ENCODE measurements around the gene ACOT13.
"Not testable (repeated sequence)": the region's sequence is repeated elsewhere in the genome, so short reads cannot be mapped to it uniquely, and the experiment has no call there.

ACOT13 gene

DNA sequence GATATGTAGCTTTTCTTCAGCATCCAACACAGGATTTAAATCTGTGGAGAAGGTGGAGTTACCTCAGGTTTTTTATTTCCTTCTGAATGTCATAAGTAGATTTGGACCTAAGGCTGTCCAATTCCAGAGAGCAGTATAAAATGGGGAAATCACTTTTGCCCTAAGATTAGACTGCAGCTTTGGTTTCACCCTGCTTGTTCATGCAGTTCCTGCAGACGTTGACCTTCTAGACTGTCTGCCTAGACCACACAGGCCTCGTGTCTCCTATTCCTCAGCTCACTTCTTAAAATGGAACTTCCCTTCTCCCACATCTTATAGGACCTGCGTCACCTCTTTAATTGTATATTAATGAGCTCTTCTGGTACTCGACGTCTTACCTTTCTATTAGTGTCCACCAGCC lies 78.0 kb downstream of the ACOT13 start:
- no peak overlapping the region for H3K4me3 ChIP-seq (ENCODE audit: low read length)
- no peaks in the 10 kb centered on the region for H3K79me2 ChIP-seq (ENCODE audit: control insufficient read depth, low read length)
- H3K4me1 ChIP-seq (ENCODE audit: control insufficient read depth, low read length), result peaks cover 38% of the 10 kb centered on the region
- H3K36me3 ChIP-seq (ENCODE audit: control insufficient read depth, low read length), result no peaks in the 10 kb centered on the region; the same call in 1 of the 2 replicates
- H3F3A ChIP-seq (ENCODE audit: control insufficient read depth, insufficient read depth), result peaks cover 4% of the 10 kb centered on the region; the same call in 1 of the 2 replicates
- peaks cover 7% of the 10 kb centered on the region; the same call in 1 of the 2 replicates for H3K9me3 ChIP-seq (ENCODE audit: control insufficient read depth, insufficient read depth, low read length)
- TF ChIP-seq, protein P1, sequence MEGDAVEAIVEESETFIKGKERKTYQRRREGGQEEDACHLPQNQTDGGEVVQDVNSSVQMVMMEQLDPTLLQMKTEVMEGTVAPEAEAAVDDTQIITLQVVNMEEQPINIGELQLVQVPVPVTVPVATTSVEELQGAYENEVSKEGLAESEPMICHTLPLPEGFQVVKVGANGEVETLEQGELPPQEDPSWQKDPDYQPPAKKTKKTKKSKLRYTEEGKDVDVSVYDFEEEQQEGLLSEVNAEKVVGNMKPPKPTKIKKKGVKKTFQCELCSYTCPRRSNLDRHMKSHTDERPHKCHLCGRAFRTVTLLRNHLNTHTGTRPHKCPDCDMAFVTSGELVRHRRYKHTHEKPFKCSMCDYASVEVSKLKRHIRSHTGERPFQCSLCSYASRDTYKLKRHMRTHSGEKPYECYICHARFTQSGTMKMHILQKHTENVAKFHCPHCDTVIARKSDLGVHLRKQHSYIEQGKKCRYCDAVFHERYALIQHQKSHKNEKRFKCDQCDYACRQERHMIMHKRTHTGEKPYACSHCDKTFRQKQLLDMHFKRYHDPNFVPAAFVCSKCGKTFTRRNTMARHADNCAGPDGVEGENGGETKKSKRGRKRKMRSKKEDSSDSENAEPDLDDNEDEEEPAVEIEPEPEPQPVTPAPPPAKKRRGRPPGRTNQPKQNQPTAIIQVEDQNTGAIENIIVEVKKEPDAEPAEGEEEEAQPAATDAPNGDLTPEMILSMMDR (IDR thresholded peaks at IDR 0.05; ENCODE audit: low read depth, low read length, poor library complexity, severe bottlenecking), result no peak
- no peak for TF ChIP-seq EZH2phosphoT487 (IDR thresholded peaks at IDR 0.05; ENCODE audit: borderline replicate concordance, low read length)
- no peak overlapping the region for H3K4me2 ChIP-seq (ENCODE audit: low read length)
- H4K20me1 ChIP-seq (ENCODE audit: control insufficient read depth, insufficient read depth, low read depth, low read length), result no peaks in the 10 kb centered on the region
- H3K9me2 ChIP-seq (replicated peaks; ENCODE audit: control insufficient read depth, low read length), result no peaks in the 10 kb centered on the region
- H3K27me3 ChIP-seq (ENCODE audit: control insufficient read depth, low read length), result no peaks in the 10 kb centered on the region
- no peak overlapping the region for H3K27ac ChIP-seq (ENCODE audit: low read depth, low read length)

DNA sequence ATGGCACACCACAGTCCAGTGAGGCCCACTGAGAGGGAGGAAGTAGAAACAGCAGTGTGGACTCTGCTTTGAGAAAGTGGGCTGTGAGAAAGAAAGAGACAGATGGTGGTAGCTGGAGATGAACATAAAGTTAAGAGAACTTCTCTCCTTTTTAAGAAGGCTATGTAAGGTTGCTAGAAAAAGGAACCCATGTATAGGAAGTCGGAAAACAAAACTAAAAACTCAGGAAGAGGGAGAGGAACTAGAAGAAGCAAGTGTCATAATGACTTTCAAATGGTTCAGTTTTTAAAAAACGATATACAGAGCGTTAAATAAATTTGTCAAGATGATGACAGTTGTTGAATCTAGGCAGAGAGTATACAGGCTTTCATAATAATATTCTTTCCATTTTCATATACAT lies 82.4 kb downstream of the ACOT13 start:
- Histone ChIP-seq H3K4me3 (ENCODE audit: low read length) (peak overlapping the region; percentile 3), H3F3A (ENCODE audit: control insufficient read depth, insufficient read depth) (peaks cover 4% of the 10 kb centered on the region; the same call in 1 of the 2 replicates), H3K79me2 (ENCODE audit: control insufficient read depth, low read length) (no peaks in the 10 kb centered on the region), H3K36me3 (ENCODE audit: control insufficient read depth, low read length) (no peaks in the 10 kb centered on the region), H3K4me1 (ENCODE audit: control insufficient read depth, low read length) (peaks cover 23% of the 10 kb centered on the region), H3K4me2 (ENCODE audit: low read length) (peak overlapping the region; percentile 52), H3K27ac (ENCODE audit: low read depth, low read length) (no peak overlapping the region), H3K9me2 (replicated peaks; ENCODE audit: control insufficient read depth, low read length) (no peaks in the 10 kb centered on the region), H3K9me3 (ENCODE audit: control insufficient read depth, insufficient read depth, low read length) (no peaks in the 10 kb centered on the region), H3K27me3 (ENCODE audit: control insufficient read depth, low read length) (no peaks in the 10 kb centered on the region), H4K20me1 (ENCODE audit: control insufficient read depth, insufficient read depth, low read depth, low read length) (no peaks in the 10 kb centered on the region)
- TF ChIP-seq, protein P1 (IDR thresholded peaks at IDR 0.05; ENCODE audit: low read depth, low read length, poor library complexity, severe bottlenecking), result no peak

DNA sequence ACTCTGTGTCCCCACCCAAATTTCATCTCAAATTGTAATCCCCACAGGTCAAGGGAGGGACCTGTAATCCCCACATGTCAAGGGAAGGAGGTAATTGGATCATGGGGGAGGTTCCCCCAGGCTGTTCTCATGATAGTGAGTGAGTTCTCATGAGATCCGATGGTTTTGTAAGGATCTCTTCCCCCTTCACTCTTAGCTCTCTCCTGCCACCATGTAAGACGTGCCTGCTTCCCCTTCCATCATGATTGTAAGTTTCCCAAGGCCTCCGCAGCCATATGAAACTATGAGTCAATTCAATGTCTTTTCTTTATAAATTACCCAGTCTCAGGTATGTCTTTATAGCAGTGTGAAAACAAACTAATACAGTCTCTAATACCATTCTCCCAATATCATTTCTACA lies 84.0 kb downstream of the ACOT13 start:
- not testable (repeated sequence) for H3K27ac ChIP-seq (ENCODE audit: low read depth, low read length); H3K9me3 ChIP-seq (ENCODE audit: control insufficient read depth, insufficient read depth, low read length); H4K20me1 ChIP-seq (ENCODE audit: control insufficient read depth, insufficient read depth, low read depth, low read length); H3K4me2 ChIP-seq (ENCODE audit: low read length); H3K36me3 ChIP-seq (ENCODE audit: control insufficient read depth, low read length); H3F3A ChIP-seq (ENCODE audit: control insufficient read depth, insufficient read depth); H3K27me3 ChIP-seq (ENCODE audit: control insufficient read depth, low read length); H3K79me2 ChIP-seq (ENCODE audit: control insufficient read depth, low read length); H3K9me2 ChIP-seq (replicated peaks; ENCODE audit: control insufficient read depth, low read length); H3K4me3 ChIP-seq (ENCODE audit: low read length)
- peaks cover 12% of the 10 kb centered on the region for H3K4me1 ChIP-seq (ENCODE audit: control insufficient read depth, low read length)

DNA sequence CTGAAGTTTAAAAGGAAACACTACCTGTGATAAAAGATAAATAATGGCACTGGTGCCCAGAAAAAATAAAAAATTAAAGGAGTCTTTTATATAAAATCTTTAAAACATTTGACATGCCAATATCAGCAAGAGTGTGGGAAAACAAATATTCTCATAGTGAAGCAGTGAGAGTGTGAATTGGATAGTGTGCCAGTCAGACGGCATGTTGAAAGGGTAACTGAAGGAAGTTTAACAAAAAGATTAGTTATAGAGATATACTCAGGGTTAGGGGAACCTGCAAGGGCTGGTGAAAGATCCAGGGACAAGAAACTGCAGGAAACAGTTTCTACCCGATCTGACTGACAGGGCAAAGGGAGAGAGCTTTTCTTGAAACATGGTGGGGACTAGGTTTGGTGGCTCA lies 85.6 kb downstream of the ACOT13 start:
- Histone ChIP-seq H3K27me3 (ENCODE audit: control insufficient read depth, low read length) (no peaks in the 10 kb centered on the region), H3K4me3 (ENCODE audit: low read length) (no peak overlapping the region), H3K4me2 (ENCODE audit: low read length) (no peak overlapping the region), H3F3A (ENCODE audit: control insufficient read depth, insufficient read depth) (no peaks in the 10 kb centered on the region), H4K20me1 (ENCODE audit: control insufficient read depth, insufficient read depth, low read depth, low read length) (no peaks in the 10 kb centered on the region), H3K79me2 (ENCODE audit: control insufficient read depth, low read length) (no peaks in the 10 kb centered on the region), H3K9me3 (ENCODE audit: control insufficient read depth, insufficient read depth, low read length) (0 out of 2 replicates have a peak, but pooled peaks cover 3% of the 10 kb centered on the region), H3K4me1 (ENCODE audit: control insufficient read depth, low read length) (peaks cover 12% of the 10 kb centered on the region), H3K27ac (ENCODE audit: low read depth, low read length) (no peak overlapping the region), H3K9me2 (replicated peaks; ENCODE audit: control insufficient read depth, low read length) (no peaks in the 10 kb centered on the region), H3K36me3 (ENCODE audit: control insufficient read depth, low read length) (no peaks in the 10 kb centered on the region)
- TF ChIP-seq, protein P1 (IDR thresholded peaks at IDR 0.05; ENCODE audit: low read depth, low read length, poor library complexity, severe bottlenecking), result no peak
- no peak for TF ChIP-seq EZH2phosphoT487 (IDR thresholded peaks at IDR 0.05; ENCODE audit: borderline replicate concordance, low read length)
